ENCODE data around the gene AP2A1. TPM values are rescaled to one million over a fixed set of nuclear protein-coding genes. Genes with fewer than 3 reads are reported as not detected.

The AP2A1 gene
- polyA plus RNA-seq, 3 donors: 49.3 to 82.4 (median 75.9) TPM

DNA sequence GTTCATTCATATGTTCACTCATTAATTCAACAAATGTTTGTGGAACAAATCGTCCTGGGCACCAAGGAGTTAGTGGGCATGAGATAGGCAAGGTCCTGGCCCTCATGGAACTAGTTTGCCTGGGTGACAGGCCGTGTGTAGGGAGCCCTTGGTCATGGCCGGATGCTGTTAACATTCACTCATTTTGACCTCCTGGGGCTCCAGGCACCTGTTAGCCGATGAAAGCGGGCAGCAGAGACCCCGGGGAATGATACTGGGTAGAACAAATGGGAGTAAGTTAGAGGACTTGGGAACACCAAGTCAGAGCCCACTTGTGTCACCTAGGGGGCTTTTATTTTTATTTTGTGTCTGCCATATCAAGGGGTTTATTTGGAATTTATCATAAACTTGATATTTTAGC lies 57.9 kb downstream of the AP2A1 start:
- WGBS, 3 donors: 81 to 92% (median 90%) methylated on average over 6 of the region's 6 CpGs
- H3K27ac ChIP-seq (ENCODE audit: low read depth, low read length): no peak overlapping the region

DNA sequence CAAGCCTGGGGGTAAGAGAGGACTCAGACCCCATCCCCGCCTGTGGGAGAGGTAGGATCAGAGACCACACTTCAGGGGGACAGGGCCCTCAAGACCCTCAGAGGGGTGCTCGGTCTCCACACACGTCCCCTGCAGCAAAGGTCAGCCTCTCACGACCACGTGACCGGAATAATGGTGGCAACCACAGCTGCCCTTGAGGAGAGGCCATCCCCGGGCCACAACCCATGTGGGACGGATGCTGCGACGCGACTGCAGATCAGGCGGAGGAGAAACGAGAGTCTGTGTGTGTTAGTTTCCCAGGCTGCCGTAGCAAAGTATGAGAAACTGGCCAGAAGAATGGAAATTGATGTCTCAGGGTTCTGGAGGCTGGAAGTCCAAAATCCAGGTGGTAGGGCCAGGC lies 60.2 kb downstream of the AP2A1 start:
- no peak overlapping the region for H3K27ac ChIP-seq (ENCODE audit: low read depth, low read length)
- 86 to 91% (median 91%) methylated on average over 14 of the region's 14 CpGs for WGBS, 3 donors

DNA sequence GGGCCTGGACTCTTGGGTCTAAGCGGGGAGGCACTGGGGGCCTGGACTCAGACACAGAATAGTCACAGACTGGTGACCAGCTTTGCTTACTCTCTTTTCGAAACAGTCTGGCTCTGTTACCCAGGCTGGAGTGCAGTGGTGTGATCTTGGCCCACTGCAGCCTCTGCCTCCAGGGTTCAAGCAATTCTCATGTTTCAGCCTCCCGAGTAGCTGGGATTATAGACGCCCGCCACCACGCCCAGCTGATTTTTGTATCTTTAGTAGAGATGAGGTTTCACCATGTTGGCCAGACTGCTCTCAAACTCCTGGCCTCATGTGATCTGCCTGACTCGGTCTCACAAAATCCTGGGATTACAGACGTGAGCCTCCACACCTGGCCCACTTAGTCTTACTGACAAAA lies 62.4 kb downstream of the AP2A1 start:
- 92 to 95% (median 95%) methylated on average over 8 of the region's 8 CpGs for WGBS, 3 donors
- H3K27ac ChIP-seq (ENCODE audit: low read depth, low read length): no peak overlapping the region

DNA sequence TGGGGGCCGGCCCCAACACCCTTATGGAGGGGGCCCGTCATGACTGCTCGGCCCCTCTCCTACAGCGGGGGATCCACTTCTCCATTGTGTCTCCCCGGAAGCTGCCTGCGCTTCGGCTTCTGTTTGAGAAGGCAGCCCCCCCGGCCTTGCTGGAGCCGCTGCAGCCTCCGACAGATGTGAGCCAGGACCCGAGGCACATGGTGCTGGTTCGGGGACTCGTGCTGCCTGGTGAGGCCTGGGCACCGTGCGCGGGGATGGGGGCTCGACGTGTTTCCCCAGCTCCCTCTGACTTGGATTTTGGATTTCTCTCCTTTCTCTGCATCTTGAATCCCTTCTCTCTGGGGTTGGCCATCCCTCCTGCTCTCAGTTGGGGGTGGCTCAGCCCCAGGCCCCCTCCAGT lies 62.9 kb downstream of the AP2A1 start:
- WGBS, 3 donors: 94 to 95% (median 94%) methylated on average over 13 to 18 of the region's 18 CpGs

DNA sequence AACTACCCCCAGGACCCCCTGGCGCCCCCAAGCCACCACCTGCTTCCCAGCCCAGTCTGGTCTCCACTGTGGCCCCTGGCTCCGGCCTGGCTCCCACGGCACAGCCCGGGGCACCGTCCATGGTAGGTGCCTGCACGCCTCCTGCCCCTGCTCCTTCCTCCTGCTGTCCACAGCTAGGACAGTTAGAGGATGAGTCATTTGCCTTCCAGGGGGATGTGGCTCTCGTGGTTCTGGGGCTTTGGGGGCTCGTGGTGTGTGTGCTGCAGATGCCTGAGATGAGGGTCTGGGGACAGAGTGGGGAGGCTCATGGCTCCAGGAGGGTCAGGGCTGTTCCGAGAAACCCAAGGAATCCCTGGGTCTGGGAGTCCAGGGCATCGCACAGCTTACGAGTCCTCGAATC lies 64.0 kb downstream of the AP2A1 start:
- WGBS, 3 donors: 81 to 94% (median 86%) methylated on average over 12 of the region's 12 CpGs
- H3K27ac ChIP-seq (ENCODE audit: low read depth, low read length): no peak overlapping the region

More for the DNA sequence above, 62.9 kb downstream of the AP2A1 start:
- no peak overlapping the region for H3K27ac ChIP-seq (ENCODE audit: low read depth, low read length)

DNA sequence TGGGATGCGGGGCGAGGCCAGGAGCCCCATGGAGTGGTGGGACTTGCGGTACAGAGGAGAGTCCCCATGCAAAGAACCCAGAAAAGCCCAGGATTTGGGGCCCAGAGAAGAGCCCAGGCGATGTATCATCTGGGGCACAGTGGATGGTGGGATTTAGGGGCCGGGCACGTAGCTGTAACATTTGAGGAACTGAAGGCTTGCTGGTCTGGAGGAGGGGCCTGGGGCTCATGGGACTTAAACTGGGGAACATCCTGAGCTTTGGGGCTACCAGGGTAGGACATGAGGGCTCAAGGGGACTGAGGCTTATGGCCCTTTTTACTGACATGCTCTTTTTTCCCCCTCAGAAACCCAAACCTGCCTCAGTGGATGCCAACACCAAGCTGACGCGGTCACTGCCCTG lies 64.8 kb downstream of the AP2A1 start:
- H3K27ac ChIP-seq (ENCODE audit: low read depth, low read length): no peak overlapping the region
- WGBS, 3 donors: 79 to 95% (median 84%) methylated on average over 8 of the region's 8 CpGs

DNA sequence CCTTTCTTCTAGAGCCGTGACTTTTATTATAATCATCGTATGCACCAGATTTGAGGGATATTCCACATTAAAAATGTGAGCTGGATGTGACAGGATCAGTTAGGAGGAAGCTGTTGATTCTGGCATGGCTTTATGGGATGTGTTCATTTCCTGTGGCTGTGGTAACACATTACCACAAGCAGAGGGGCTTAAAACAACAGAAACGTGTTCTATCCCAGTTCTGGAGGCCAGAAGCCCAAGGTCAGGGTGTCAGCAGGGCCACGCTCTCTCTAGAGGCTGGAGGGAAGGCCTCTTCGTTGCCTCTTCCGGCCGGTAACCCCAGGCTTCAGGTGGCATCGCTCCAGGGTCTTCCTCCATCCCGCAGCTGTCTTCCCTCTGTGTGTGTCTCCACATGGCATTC lies 65.8 kb downstream of the AP2A1 start:
- WGBS, 3 donors: 50 to 78% (median 58%) methylated on average over 9 of the region's 9 CpGs
- H3K27ac ChIP-seq (ENCODE audit: low read depth, low read length): no peak overlapping the region

DNA sequence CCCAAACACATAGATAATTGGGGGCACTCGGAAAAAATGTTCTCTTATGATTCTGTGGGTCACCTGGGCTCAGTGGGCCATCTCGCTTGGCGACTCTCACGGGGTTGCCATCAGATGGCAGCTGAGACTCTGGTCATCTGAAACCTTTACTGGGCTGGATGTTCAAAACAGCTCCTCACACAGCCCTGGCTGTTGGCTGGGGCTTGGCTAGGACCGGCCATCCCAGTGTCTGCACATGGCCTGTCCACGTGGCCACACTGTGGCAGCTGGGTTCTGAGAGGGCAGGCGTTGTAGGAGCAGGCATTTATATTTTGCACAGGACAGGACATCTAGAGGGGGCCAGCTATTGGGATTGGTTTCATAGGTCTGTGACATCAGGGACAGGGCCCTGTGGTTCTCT lies 66.8 kb downstream of the AP2A1 start:
- no peak overlapping the region for H3K27ac ChIP-seq (ENCODE audit: low read depth, low read length)
- WGBS, 3 donors: 87 to 97% (median 92%) methylated on average over 7 of the region's 7 CpGs

DNA sequence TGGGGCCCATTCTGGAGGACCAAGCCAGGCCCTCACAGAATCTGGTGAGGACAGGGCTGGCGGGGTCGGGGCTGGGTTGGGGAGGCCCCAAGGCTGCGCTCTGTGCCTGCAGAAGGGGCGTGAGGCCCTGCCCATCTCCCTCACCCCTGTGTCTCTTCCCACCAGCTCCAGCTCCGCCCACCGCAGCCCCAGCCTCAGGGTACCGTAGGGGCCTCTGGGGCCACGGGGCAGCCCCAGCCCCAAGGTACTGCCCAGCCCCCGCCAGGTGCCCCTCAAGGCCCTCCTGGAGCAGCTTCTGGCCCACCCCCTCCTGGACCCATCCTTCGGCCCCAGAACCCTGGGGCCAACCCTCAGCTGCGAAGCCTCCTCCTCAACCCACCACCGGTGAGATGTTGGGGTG lies 68.8 kb downstream of the AP2A1 start:
- WGBS, 3 donors: 93 to 98% (median 95%) methylated on average over 9 to 12 of the region's 12 CpGs

DNA sequence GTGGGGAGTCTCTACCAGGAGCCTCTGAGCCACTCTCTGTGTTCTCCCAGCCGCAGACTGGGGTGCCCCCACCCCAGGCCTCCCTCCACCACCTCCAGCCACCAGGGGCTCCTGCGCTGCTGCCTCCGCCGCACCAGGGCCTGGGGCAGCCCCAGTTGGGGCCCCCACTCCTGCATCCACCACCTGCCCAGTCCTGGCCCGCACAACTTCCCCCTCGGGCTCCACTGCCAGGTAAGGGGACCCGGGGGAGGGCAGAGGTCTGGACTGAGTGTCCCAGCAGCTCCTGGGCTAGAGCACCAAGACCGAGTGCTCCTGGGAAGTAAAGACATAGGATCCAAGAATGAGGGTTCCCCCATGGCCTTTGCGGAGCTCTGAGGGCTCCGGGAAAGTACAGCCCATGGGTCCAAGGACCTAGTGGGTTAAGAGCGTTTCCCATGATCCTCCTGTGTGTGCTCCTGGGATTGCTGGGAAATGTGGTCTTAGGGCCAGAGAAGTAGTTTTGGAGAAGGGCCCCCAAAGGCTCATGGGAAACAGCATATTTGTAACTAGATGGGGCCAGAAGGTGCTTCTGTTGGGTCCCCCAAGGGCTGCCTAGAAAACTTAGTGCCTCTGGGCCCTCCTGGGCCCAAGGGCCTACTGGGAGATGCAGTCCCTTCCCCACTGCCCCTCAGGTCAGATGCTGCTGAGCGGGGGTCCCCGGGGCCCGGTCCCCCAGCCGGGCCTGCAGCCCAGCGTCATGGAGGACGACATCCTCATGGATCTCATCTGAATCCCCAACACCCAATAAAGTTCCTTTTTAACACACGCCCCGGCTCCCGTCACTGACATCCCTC lies 69.6 kb downstream of the AP2A1 start:
- no peak overlapping the region for H3K27ac ChIP-seq (ENCODE audit: low read depth, low read length)
- 95% methylated on average over 20 of the region's 20 CpGs for WGBS, 3 donors

More for the DNA sequence above, 68.8 kb downstream of the AP2A1 start:
- H3K27ac ChIP-seq (ENCODE audit: low read depth, low read length): no peak overlapping the region

DNA sequence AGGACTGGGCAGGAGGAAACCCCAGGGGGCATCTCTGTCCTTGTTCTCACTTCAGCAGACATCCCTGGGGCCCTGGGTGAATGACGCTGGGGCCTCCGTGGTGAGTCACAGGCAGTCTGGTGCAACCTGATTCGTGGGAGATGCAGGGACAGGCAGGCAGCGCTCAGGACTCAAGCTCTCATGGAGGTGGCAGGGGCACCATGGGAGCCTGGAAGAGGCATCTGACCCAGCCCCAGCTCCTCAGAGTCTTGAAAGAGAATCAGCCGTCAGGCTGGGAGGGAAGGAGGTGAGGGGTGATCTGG lies 70.2 kb downstream of the AP2A1 start:
- 85 to 88% (median 88%) methylated on average over 5 of the region's 5 CpGs for WGBS, 3 donors
- H3K27ac ChIP-seq (ENCODE audit: low read depth, low read length): no peak overlapping the region

DNA sequence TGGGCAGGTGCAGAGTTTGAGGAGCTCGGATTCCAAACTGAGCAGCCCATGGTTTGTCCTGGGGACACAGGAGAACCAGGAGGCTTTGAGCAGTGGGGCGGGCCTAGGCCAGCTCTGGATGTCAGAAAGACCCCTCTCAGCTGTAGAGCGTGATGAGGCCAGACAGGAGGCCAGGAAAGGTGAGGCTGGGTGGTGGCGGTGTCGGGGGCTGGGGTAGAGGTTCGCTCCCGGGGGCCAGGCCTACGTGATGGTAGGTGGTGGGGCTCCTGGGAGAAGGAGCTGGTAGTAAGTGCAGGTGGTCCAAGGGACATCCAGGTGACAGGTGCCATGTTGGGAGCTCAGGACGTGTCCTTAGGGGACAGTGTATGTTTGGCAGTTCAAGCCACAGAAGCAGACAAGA lies 70.6 kb downstream of the AP2A1 start:
- H3K27ac ChIP-seq (ENCODE audit: low read depth, low read length): no peak overlapping the region
- 95 to 98% (median 97%) methylated on average over 9 of the region's 9 CpGs for WGBS, 3 donors

DNA sequence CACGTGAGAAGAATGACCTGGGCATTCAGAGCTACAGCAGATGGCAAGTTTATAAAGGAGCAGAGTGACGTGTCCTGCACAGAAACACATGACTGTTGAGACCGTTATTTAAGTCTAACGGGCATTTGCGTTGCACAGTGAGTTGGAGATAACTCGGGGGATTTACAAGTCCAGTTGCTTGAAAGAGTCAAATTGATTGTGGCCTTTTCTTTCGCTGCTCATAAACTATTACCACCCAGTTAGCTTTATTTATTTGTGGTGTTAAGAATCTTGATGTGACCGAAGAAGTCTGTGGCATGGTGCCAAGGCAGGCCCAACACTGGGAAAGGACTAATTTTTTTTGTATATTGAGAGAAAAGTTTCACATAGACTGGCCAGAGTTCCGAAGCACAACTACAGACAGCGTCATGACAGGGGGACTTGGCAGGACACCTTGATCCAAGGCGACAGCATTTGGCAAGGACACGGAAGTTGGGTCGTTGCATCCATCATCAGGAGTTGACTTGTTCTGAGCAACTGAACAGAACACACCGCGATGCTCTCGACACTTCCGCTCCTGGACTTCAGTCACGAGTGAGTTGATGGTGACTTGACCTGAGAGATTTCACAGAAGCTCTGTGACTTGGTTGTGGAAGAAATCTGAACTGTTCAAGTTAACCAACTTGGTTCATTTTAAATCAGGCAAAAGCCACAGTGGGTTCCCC lies 72.2 kb downstream of the AP2A1 start:
- WGBS, 3 donors: 88 to 95% (median 93%) methylated on average over 18 of the region's 18 CpGs
- H3K27ac ChIP-seq (ENCODE audit: low read depth, low read length): no peak overlapping the region

DNA sequence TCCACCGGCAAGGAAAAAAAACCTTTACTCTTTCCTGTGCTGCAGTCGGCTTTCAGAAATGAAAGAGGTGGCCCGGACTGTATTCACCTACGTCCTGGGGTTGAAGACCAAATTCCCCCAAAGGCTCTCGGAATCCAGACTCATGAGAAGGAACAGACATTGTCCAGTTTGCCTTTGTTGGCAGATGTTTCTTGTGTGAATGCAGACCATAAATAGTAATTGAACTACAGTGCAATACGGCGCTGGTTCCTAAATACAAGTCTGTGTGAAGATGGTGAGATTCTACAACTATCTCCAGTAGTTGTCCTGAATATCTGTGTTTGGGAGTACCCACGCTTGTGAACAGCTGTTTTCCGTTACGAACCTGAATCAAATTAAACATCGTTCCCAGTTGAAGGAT lies 72.9 kb downstream of the AP2A1 start:
- no peak overlapping the region for H3K27ac ChIP-seq (ENCODE audit: low read depth, low read length)
- WGBS, 3 donors: 91 to 95% (median 93%) methylated on average over 11 of the region's 11 CpGs

DNA sequence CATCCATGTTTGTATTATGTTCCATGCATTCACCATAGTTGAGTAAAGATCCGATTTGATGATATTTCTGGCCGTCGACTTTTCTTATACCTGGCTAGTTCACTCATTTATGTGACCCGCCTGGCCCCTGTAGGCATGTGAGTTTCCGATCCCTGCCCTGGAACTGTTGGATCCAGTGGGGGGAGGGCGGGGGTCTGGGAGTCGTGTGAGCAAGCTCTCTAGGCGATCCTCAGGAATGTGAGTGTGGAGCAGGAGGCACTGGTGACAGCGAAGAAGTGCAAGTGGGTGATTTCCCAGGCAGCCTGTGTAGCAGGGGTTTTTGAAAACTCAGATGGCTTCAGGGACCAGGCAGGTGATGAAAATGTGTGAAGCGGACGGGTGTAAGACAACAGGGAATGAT lies 73.5 kb downstream of the AP2A1 start:
- no peak overlapping the region for H3K27ac ChIP-seq (ENCODE audit: low read depth, low read length)
- 85 to 94% (median 91%) methylated on average over 11 of the region's 11 CpGs for WGBS, 3 donors

DNA sequence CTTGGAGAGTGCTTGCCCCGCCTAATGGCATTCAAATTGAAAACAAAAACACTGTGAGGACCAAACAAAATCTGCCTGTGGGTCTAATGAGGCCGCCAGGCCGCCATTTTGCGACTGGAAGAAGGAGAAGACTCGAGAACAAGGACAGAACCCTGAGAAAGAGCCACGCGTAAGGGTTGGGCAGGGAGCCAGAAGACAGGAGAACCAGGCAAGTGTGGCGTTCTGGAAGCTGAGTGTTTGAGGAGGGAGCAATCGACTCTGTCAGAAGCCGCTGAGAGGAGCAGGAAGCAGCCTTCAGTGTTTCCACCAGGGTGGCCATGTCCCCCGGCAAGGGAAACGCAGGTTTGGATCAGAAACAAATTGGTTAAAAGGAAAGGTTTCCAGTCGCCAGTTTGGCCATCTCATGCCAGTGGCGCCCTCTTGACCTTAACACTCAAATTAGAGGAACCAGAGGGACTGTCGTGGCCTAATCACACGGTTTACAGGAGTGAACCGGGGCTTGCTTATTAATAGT lies 74.0 kb downstream of the AP2A1 start:
- H3K27ac ChIP-seq (ENCODE audit: low read depth, low read length): no peak overlapping the region

DNA sequence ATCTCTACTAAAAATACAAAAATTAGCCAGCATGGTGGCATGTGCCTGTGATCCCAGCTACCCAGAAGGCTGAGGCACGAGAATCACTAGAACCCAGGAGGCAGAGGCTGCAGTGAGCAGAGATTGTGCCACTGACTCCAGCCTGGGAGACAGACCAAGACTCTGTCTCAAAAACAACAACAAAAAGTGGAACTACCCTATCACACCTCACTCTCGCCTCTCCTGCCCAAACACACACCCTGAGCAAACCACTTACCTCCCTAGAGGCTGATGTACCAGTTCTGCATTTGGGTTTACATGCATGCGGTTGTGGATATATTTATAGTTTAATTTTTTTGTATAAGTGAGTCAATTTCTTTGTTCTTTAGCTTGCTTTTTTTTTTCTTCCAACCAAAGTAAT lies 76.5 kb downstream of the AP2A1 start:
- WGBS, 3 donors: 87 to 90% (median 89%) methylated on average over 3 of the region's 3 CpGs
- no peak overlapping the region for H3K27ac ChIP-seq (ENCODE audit: low read depth, low read length)

More for the DNA sequence above, 74.0 kb downstream of the AP2A1 start:
- WGBS, 3 donors: 85 to 90% (median 88%) methylated on average over 17 of the region's 17 CpGs

DNA sequence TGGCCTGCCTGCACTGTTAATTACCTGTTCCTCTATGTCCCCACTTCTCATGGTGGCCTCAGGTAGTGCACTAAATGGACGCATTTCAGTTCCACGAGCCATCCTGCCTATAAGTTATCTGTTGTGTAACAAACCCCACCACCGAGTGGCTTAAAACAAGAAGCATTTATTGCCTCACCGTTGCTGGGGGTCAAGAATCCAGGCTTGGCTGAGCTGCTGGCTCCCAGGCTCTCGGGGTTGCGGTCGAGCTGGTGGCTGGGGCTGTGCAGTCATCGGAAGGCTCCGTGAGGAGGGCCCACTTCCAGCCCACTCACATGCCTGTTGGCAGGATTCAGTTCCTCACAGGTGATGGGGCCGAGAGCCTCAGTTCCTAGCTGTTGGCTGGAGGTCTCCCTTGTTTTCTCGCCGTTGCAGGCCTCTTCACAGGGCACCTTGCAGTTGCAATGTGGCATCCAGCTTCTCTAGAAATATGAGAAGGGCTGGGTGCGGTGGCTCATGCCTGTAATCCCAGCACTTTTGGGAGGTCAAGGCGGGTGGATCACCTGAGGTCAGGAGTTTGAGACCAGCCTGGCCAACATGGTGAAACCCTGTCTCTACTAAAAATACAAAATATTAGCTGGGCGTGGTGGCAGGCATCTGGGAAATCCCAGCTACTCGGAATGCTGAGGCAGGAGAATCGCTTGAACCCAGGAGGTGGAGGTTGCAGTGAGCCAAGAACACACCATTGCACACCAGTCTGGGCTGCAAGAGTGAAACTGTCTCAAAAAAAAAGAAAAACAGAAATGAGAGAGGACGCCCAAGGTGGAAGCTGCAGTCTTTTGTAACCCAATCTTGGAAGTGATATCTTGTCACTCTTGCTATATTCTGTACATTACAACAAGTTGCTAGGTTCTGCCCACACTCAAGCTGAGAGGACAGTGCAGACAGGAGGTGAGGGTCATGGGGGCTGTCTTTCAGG lies 77.6 kb downstream of the AP2A1 start:
- WGBS, 3 donors: 60 to 89% (median 66%) methylated on average over 18 of the region's 18 CpGs

DNA sequence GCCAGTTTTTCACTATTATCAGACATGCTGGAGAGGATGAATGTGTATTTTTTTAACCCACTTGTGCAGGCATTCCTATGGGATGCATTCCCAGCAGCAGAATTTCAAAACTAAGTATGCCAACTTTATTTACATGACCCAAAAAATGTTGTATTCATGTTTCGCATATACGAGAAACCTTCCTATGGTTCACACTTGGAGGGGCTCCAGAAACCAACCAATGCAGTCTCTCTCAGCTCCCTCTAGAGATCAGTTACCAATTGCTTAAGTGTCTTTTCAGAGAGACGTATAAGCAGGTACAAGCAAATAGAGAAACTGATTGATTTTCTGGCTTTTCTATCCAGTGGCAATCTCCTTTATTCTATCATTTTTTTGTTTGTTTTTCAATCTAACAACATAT lies 78.6 kb downstream of the AP2A1 start:
- no peak overlapping the region for H3K27ac ChIP-seq (ENCODE audit: low read depth, low read length)
- 50 to 59% (median 56%) methylated on average over 3 of the region's 3 CpGs for WGBS, 3 donors

More for the DNA sequence above, 77.6 kb downstream of the AP2A1 start:
- no peak overlapping the region for H3K27ac ChIP-seq (ENCODE audit: low read depth, low read length)

Measured in adipose tissue (tissue), 3 donors.